Measurements from ENCODE around the gene HAGHL.

DNA sequence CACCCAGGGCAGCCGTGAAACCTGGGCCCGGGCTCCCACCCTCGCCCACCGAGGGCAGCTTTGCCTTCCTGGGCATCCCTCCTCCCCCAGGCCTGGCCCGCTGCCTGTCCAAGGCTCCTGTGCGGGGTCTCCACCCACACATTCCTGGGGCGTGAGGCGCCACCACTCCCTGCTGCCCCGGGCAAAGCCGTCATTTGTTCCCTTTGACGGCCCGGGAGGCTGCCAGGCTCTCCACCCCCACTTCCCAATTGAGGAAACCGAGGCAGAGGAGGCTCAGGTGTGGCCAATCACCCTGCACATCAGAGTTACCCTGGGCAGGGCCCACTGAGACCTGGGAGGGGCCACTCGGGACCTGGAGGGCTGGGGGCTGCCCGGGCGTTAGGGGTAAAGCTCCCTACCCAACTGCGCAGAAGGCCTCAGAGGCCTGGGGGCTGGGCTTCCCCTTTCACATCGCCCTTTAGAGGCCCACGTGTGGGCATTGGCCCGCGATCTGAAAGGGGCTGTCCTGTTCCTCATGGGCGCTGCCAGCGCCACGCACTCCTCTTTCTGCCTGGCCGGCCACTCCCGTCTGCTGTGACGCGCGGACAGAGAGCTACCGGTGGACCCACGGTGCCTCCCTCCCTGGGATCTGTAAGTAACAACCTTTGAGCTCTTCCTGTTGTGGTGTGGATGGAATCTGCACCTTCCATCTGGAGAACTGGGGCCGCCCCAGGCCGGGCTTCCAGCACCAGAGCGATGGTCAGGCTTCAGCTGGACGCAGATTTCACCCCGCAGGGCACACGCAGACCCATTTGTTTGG, 33.8 kb downstream of the HAGHL start, which contains the start of gene MSLN:
- TF ChIP-seq, protein P1, sequence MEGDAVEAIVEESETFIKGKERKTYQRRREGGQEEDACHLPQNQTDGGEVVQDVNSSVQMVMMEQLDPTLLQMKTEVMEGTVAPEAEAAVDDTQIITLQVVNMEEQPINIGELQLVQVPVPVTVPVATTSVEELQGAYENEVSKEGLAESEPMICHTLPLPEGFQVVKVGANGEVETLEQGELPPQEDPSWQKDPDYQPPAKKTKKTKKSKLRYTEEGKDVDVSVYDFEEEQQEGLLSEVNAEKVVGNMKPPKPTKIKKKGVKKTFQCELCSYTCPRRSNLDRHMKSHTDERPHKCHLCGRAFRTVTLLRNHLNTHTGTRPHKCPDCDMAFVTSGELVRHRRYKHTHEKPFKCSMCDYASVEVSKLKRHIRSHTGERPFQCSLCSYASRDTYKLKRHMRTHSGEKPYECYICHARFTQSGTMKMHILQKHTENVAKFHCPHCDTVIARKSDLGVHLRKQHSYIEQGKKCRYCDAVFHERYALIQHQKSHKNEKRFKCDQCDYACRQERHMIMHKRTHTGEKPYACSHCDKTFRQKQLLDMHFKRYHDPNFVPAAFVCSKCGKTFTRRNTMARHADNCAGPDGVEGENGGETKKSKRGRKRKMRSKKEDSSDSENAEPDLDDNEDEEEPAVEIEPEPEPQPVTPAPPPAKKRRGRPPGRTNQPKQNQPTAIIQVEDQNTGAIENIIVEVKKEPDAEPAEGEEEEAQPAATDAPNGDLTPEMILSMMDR (optimal IDR thresholded peaks at IDR 0.05 in 1 of 3, IDR thresholded peaks at IDR 0.05 in 1 of 3, conservative IDR thresholded peaks at IDR 0.05 in 1 of 3; ENCODE audit: extremely low read depth in 1 of 3, insufficient read depth in 2 of 3, low read length in 3 of 3): no peak
- TF ChIP-seq EZH2 (IDR thresholded peaks at IDR 0.05; ENCODE audit: low read length): no peak

All from keratinocyte (primary cell).